Anterior cingulate cortex (tissue), 58 donors: Measurements from ENCODE around the gene IGFALS.

Experiments
- DNase-seq, 58 donors: peaks; one replicate each; lab custom pipeline; 2025; lab: John Stamatoyannopoulos, UW

The IGFALS gene

GRCh38 chr16:1768767-1769401, 24.6 kb downstream of the IGFALS start:
- peak in 1 of 58 donors; percentile 15 for DNase-seq

DNA sequence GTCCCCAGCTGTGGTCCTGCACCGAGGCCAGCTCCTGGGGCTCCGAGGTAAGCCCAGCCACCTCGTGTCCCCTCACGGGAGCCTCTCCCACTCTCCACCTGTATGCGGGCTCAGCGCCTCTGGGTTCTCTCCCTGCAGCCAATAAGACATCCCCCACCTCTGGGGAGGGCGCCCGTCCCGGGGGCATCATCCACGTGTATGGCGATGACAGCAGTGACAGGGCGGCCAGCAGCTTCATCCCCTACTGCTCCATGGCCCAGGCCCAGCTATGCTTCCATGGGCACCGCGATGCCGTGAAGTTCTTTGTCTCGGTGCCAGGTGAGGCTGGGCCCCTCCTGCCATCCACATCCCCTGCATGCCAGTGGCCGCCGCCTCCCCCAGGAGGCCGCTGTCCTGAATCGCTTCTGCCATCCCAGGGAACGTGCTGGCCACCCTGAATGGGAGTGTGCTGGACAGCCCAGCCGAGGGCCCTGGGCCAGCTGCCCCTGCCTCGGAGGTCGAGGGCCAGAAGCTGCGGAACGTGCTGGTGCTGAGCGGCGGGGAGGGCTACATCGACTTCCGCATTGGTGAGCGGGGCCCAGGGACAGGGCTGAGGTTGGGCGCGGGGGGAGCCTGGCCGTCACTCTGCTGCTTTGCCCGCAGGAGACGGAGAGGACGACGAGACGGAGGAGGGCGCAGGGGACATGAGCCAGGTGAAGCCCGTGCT, 25.3 kb downstream of the IGFALS start:
- DNase-seq: no peak

- no peak for DNase-seq
Observed at GRCh38 chr16:1767116-1767994, 26.1 kb downstream of the IGFALS start.

- DNase-seq: no peak
Observed at GRCh38 chr16:1766701-1767100, 26.8 kb downstream of the IGFALS start.

DNA sequence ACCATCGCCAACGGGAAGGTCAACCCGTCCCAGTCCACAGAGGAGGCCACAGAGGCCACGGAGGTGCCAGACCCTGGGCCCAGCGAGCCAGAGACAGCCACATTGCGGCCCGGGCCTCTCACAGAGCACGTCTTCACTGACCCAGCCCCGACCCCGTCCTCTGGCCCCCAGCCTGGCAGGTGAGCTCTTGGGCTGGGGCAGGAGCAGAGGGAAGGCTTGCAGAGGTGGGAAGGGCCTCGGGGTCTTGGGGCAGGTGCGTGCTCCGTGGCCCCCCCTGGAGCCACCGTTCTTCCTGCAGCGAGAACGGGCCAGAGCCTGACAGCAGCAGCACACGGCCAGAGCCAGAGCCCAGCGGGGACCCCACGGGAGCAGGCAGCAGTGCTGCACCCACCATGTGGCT, 27.3 kb downstream of the IGFALS start:
- no peak for DNase-seq

- DNase-seq: no peak
Observed at GRCh38 chr16:1765826-1766225, 27.7 kb downstream of the IGFALS start.

DNA sequence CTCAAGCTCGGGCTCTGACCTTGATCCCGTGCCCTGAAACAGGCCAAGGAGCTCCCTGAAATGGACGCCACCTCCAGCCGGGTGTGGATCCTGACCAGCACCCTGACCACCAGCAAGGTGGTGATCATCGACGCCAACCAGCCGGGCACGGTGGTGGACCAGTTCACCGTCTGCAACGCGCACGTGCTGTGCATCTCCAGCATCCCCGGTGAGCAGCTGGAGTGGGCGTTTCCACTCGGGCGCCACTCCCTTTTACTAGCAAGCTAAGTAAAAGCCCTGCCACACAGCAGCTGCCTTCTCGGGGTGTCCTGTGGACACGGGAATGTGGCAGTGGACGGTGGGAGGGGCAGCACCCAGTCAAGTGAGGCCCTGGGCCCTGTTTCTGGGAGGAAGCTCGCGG, 28.5 kb downstream of the IGFALS start:
- DNase-seq: no peak

DNA sequence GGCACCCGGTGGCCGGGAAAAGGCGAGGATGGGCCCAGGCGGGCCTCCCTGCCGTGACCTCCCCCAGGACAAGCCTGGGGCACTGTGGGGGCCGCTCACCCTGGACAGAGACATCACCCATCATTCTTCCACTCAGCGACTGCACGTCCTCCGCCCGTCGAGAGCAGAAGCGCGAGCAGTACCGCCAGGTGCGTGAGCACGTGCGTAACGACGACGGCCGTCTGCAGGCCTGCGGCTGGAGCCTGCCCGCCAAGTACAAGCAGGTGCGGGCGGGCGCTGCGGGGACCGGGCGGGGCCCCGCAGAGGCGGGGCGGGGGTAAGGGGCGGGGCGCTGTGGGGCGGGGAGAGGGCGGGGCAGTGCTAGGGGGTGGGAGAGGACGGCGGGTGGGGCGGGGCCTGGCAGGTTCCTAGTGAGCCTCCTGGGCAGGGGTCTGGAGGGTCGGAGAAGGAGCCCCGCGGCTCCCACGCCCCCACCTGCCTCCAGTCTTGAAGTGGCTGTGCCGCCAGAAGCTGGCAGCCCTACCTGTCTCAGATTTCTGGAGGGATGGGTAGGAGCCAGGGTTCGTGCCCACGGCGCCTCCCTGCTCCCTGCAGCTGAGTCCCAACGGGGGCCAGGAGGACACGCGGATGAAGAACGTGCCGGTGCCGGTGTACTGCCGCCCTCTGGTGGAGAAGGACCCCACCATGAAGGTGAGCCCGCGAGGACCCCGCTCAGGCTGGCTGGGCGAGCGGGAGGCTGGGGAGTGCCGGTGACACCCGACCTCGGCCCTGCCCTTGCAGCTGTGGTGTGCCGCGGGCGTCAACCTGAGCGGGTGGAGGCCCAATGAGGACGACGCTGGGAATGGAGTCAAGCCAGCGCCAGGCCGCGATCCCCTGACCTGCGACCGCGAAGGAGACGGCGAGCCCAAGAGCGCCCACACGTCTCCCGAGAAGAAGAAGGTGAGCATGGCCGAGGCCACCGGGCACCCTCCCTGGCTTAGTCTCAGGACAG, 29.7 kb downstream of the IGFALS start:
- peak in 4 of 58 donors; percentile 11 to 45 (median 29) for DNase-seq

DNA sequence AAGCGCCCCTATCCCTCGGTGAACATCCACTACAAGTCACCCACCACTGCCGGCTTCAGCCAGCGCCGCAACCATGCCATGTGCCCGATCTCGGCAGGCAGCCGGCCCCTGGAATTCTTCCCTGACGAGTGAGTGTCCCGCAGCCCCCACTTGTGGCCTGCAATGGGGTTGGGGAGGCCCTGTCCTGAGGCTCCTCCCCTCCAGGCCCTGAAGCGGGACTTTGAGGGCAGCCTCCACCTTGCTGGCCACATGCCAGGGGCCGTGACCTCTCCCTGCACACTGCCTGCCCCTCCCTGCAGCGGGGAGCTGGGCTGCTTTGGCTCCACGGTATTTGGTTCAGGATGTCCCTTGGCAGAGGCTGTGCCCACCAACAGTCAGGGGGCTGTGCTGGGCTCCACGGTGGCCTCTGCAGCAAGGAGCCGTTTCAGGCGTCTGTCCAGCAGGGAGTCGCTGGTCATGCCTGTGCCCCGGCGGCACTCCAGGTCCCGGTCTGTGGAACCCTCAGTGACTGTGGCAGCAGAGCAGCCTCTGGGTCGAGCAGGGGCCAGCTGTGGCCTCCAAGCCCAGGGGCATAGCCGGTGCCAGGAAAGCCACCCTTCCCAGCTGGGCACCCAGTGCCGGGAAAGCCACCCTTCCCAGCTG, 30.5 kb downstream of the IGFALS start:
- DNase-seq: peak in 2 of 58 donors; percentile 31 to 36

- DNase-seq: no peak
Observed at GRCh38 chr16:1762196-1762878, 31.2 kb downstream of the IGFALS start.

GRCh38 chr16:1761751-1762150, 31.8 kb downstream of the IGFALS start:
- no peak for DNase-seq

DNA sequence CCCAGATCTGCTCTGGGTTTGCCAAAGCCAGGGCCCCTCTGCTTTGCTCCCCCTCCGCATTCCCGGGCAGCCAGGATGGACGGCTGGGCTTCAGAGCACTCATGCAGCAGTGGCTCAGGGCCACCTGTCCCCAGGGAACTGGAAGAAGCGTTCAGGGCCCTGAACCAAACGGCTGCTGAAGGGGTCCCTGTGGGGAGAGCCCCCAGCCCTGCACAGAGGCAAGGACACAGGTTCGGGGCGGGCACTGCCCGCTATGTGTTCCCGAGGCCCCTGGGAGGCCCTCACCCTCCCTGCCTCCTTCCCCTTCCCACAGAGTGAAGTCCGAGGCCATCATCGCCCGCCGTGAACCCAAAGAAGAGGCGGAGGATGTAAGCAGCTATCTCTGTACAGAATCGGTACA, 32.6 kb downstream of the IGFALS start:
- DNase-seq: no peak

DNA sequence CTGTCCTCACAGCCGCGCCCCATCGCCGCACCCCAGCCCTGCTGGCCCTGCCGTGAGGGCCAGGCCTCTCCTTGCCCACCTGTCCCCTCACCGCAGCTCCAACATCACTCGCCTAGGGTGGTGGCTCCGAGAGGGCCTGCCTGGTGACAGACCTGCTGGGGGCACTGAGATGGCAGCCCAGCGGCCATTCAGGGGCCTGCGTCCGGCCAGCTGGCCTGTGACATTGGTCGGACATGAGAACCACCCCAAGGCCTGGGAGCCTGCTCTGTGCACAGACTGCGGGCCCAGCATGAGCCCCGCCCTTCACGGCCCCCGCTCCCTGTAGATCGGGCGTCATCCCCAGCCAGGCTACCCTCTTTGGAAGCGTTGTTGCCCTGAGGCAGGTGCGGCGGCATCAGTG, 34.0 kb downstream of the IGFALS start:
- DNase-seq: no peak

DNA sequence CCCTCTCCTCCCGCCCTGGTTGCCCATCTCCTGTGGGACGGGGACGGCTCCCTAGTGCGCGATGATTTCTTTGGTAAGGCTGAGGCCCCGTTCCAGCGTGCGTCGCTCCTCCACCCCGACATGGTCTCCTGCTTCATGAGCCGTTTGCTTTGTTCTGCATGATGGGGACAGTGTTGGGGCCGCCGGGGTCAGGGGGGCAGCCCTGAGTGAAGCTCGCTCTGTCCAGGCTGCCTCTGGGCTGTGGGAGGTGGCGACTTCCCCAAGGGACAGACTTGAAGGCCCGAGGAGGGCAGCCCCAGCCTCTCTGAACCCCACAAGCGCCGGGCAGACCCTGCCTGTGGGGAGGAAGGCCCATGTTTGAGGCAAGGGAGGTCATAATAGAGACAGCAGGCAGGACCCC, 34.6 kb downstream of the IGFALS start:
- no peak for DNase-seq

DNA sequence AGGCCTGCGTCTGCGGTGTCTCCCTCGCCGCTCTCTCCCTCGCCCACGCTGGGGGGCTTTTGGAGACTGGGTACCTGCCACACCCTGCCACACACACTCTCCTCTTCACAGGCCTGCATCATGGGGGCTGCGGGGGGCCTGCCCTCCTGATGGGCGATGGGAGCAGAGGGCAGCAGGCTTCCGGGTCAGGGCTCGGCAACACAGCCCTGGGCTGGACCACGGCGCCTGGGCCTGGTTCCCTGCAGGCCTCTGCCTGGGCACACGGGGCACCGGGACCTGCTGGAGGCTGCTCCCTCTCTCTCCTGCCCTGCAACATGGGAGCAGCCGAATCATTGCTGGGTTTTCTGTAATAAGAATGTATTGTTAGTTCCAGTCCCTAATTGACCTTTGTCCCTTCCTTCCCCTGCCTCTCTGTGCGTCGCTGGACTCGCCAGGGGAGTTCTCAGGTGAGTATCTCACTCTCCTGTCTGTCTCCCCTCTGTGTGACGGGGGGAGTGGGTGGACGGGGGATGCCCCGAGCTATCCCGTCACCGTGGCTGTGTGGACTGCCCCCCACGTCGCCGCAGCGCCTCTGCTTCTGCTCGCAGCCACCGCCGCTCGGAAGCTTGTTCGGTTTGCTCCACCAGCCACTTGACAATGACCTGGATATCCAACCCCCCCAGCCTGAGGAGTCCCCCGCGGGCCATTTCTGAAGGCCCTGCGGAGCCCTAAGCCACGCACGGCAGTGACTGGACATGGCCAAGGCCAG, 35.6 kb downstream of the IGFALS start:
- no peak for DNase-seq

- DNase-seq: no peak
Observed at GRCh38 chr16:1754204-1754603, 39.3 kb downstream of the IGFALS start.

DNA sequence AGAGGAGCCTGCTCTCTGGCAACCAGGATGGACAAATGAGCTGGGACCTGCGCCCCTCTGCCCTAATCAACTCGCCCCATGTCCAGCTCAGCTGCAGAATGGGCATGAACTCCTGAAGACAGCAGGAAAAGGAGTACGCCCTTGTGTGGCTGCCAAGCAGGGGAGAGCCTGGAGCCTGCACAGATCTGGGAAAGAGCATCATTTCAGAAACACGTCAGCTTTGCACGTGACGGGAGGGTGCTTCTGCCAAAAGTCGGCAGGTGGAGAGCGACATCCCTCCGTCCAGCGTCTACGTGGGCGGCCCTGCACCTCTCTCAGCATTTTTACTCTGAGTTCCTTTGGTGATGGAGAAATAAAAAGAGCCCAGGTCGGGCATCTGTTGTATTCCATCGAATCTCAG, 40.7 kb downstream of the IGFALS start:
- peak in 2 of 58 donors; percentile 4 to 26 for DNase-seq

- no peak for DNase-seq
Observed at GRCh38 chr16:1751946-1752345, 41.6 kb downstream of the IGFALS start.
